Right atrium auricular region (tissue), 2 donors: ENCODE results near the gene C14orf180. TPM values are rescaled to one million over a fixed set of nuclear protein-coding genes. Genes with fewer than 3 reads are reported as not detected.

Experiments used
- DNase-seq: peaks from one replicate; pipeline ENCODE4 v3.0.0-alpha.2; 2019; ENCODE audit warnings: low spot score
- H3K27ac ChIP-seq, 2 donors: fragments of 200-600 bp; sonication (generic); 1 replicate in 1 of 2; 2 replicates in 1 of 2; pipeline ENCODE4 v1.5.1; 2016 to 2019
- H3K27me3 ChIP-seq, 2 donors: fragments of 200-600 bp; sonication (generic); one replicate each; pipeline versions ENCODE4 v1.5.1 to v1.6.0; 2017 to 2019
- H3K36me3 ChIP-seq: fragments of 200-600 bp; sonication (generic); one replicate; pipeline ENCODE4 v1.5.1; 2016
- H3K4me1 ChIP-seq, 2 donors: fragments of 200-600 bp; sonication (generic); one replicate each; pipeline versions ENCODE4 v1.5.1 to v1.6.0; 2017 to 2019
- H3K4me3 ChIP-seq, 2 donors: fragments of 200-600 bp; sonication (generic); 1 replicate in 1 of 2; 2 replicates in 1 of 2; pipeline ENCODE4 v1.5.1; 2017 to 2019; ENCODE audit warnings: mild to moderate bottlenecking in 1 of 2, moderate library complexity in 1 of 2
- H3K9me3 ChIP-seq, 2 donors: fragments of 200-600 bp; sonication (generic); one replicate each; pipeline ENCODE4 v1.5.1; 2019
- CTCF ChIP-seq, 2 donors: fragments of 200-600 bp; sonication (generic); IDR thresholded peaks; one replicate each; pipeline ENCODE4 v1.5.1; 2019; ENCODE audit warnings: antibody characterized with exemption in 2 of 2
- total RNA-seq, 2 donors: library from RNA; depleted of rRNA; stranded (reverse); fragments of >200 nt; gene quantifications; one replicate each; pipeline ENCODE4 v1.1.0, GENCODE V29; 2016

Gene C14orf180
- total RNA-seq, 2 donors from 2014 or later = 59.5 to 135 TPM

- DNase-seq = no peak
- H3K36me3 ChIP-seq = no peaks in the 10 kb centered on the region
- no peaks in the 10 kb centered on the region for H3K9me3 ChIP-seq
- H3K4me3 ChIP-seq = no peak overlapping the region
- H3K27me3 ChIP-seq = no peaks in the 10 kb centered on the region
- H3K27ac ChIP-seq = no peak overlapping the region
- no peak for TF ChIP-seq CTCF (IDR thresholded peaks at IDR 0.05)
- peaks cover 0 to 14% of the 10 kb centered on the region in 2 donors for H3K4me1 ChIP-seq
These were observed 19.6 kb upstream of the C14orf180 start for GRCh38 chr14:104559804-104560585.

GRCh38 chr14:104560586-104560945 is 19.0 kb upstream of the C14orf180 start:
- no peaks in the 10 kb centered on the region for H3K9me3 ChIP-seq
- H3K36me3 ChIP-seq = no peaks in the 10 kb centered on the region
- H3K4me1 ChIP-seq = peaks cover 0 to 14% of the 10 kb centered on the region in 2 donors
- no peak overlapping the region for H3K4me3 ChIP-seq
- H3K27me3 ChIP-seq = no peaks in the 10 kb centered on the region
- TF ChIP-seq CTCF (IDR thresholded peaks at IDR 0.05) = no peak
- H3K27ac ChIP-seq = no peak overlapping the region
- no peak for DNase-seq

GRCh38 chr14:104561124-104561557 is 18.4 kb upstream of the C14orf180 start:
- no peak for TF ChIP-seq CTCF (IDR thresholded peaks at IDR 0.05)
- Histone ChIP-seq H3K27ac (no peak overlapping the region), H3K4me1 (peaks cover 0 to 14% of the 10 kb centered on the region in 2 donors), H3K9me3 (no peaks in the 10 kb centered on the region), H3K27me3 (no peaks in the 10 kb centered on the region), H3K36me3 (no peaks in the 10 kb centered on the region), H3K4me3 (no peak overlapping the region)
- DNase-seq = no peak

- H3K27me3 ChIP-seq = no peaks in the 10 kb centered on the region
- H3K4me3 ChIP-seq = no peak overlapping the region
- no peak overlapping the region for H3K27ac ChIP-seq
- H3K4me1 ChIP-seq = peaks cover 0 to 14% of the 10 kb centered on the region in 2 donors
- no peaks in the 10 kb centered on the region for H3K36me3 ChIP-seq
- no peak for DNase-seq
- H3K9me3 ChIP-seq = no peaks in the 10 kb centered on the region
- no peak for TF ChIP-seq CTCF (IDR thresholded peaks at IDR 0.05)
These were observed 17.7 kb upstream of the C14orf180 start for GRCh38 chr14:104561632-104562495.

- H3K27ac ChIP-seq = no peak overlapping the region
- DNase-seq = no peak
- H3K4me1 ChIP-seq = peaks cover 0 to 14% of the 10 kb centered on the region in 2 donors
- TF ChIP-seq CTCF (IDR thresholded peaks at IDR 0.05) = no peak
- H3K9me3 ChIP-seq = no peaks in the 10 kb centered on the region
- H3K4me3 ChIP-seq = no peak overlapping the region
- H3K36me3 ChIP-seq = no peaks in the 10 kb centered on the region
- no peaks in the 10 kb centered on the region for H3K27me3 ChIP-seq
These were observed 17.0 kb upstream of the C14orf180 start for GRCh38 chr14:104562606-104563005.
